HCT116 (cell line): Measurements from ENCODE around the gene IBSP. TPM values are rescaled to one million over a fixed set of nuclear protein-coding genes. Genes with fewer than 3 reads are reported as not detected.

ENCODE experiments used
- ATAC-seq: fragments of 200-7000 bp; cut with Tn5 transposase; 2 replicates; pipeline ENCODE4 v1.9.1; 2020; ENCODE audit warnings: mild to moderate bottlenecking, moderate library complexity
- BruUV-seq: library from RNA; stranded (reverse); fragments of 400-500 nt; replicated peaks from 2 replicates; lab custom pipeline; 2021; lab: Mats Ljungman, UMichigan
- CTCF ChIA-PET: fragments of 300-600 bp; sonication (Branson Sonifier 250); formaldehyde crosslinking; loops from one replicate; lab custom pipeline; 2021; ENCODE audit warnings: antibody characterized with exemption; lab: Charles Lee
- POLR2A ChIA-PET: fragments of 300-600, 350-600 bp; sonication (Branson Sonifier 250); formaldehyde crosslinking; loops from one replicate; lab custom pipeline; 2021; ENCODE audit warnings: antibody characterized with exemption; lab: Charles Lee
- RAD21 ChIA-PET, 2 experiments: fragments of 300-600 bp; sonication (Branson Sonifier 250); formaldehyde crosslinking; loops; one replicate each; lab custom pipeline; 2023; ENCODE audit warnings: low total read pairs in 2 of 2; ENCODE audit not compliant: uncharacterized antibody in 2 of 2, unreplicated experiment in 2 of 2, low non-redundant PET in 1 of 2; lab: Charles Lee
- DNase-seq: peaks from one replicate; pipeline ENCODE4 v3.0.0-alpha.2; 2010; ENCODE audit warnings: low read depth, low spot score
- H2AFZ ChIP-seq: fragments of 200-600 bp; shearing (Covaris generic), sonication (generic); 2 replicates; pipeline ENCODE4 v1.6.1; 2017; ENCODE audit warnings: low read depth, mixed run types, mixed read lengths, antibody characterized with exemption, low read length; ENCODE audit not compliant: poor library complexity, severe bottlenecking
- H3K27ac ChIP-seq: 2 replicates; pipeline ENCODE4 v1.5.1; 2012; ENCODE audit warnings: low read depth, low read length
- H3K27me3 ChIP-seq: fragments of 200-600 bp; sonication (generic); 2 replicates; pipeline ENCODE4 v1.6.1; 2016; ENCODE audit warnings: mixed run types, low read length, mixed read lengths; ENCODE audit not compliant: insufficient read depth
- H3K36me3 ChIP-seq, 2 experiments: fragments of 200-500 bp in 1 of 2; fragments of 200-600 bp in 1 of 2; sonication (Bioruptor generic) in 1 of 2; sonication (generic) in 1 of 2; 2 replicates each; pipeline versions ENCODE4 v1.5.1 to v1.6.1; 2014 to 2016; ENCODE audit warnings: low read length in 2 of 2, inconsistent platforms in 1 of 2, mixed read lengths in 1 of 2, mixed run types in 1 of 2; ENCODE audit not compliant: insufficient read depth in 2 of 2, control insufficient read depth in 1 of 2
- H3K4me1 ChIP-seq, 2 experiments: fragments of 200-600 bp in 1 of 2; sonication (generic) in 1 of 2; 2 replicates each; pipeline versions ENCODE4 v1.5.1 to v1.6.1; 2012 to 2017; ENCODE audit warnings: low read length in 2 of 2, inconsistent platforms in 1 of 2, mild to moderate bottlenecking in 1 of 2, mixed read lengths in 1 of 2, mixed run types in 1 of 2, moderate library complexity in 1 of 2; ENCODE audit not compliant: insufficient read depth in 2 of 2, control insufficient read depth in 1 of 2
- H3K4me2 ChIP-seq: fragments of 200-600 bp; sonication (generic); 2 replicates; pipeline ENCODE4 v1.6.1; 2017; ENCODE audit warnings: mixed run types, low read length, mixed read lengths
- H3K4me3 ChIP-seq, 2 experiments: fragments of 200-600 bp in 1 of 2; sonication (generic) in 1 of 2; replicated peaks in 1 of 2; 2 replicates each; pipeline ENCODE4 v1.5.1; 2011 to 2016; ENCODE audit warnings: low read length in 2 of 2, control low read depth in 1 of 2, low read depth in 1 of 2, mild to moderate bottlenecking in 1 of 2, mixed read lengths in 1 of 2, mixed run types in 1 of 2
- H3K79me2 ChIP-seq: fragments of 200-600 bp; sonication (generic); 2 replicates; pipeline ENCODE4 v1.6.1; 2017; ENCODE audit warnings: mild to moderate bottlenecking, mixed run types, low read length, moderate library complexity, mixed read lengths; ENCODE audit not compliant: insufficient read depth
- H3K9ac ChIP-seq: fragments of 200-600 bp; sonication (generic); 2 replicates; pipeline ENCODE4 v1.6.1; 2016; ENCODE audit warnings: low read length, mixed read lengths
- H3K9me2 ChIP-seq: fragments of 200-600 bp; sonication (generic), shearing (Covaris generic); 2 replicates; pipeline ENCODE4 v1.6.1; 2017; ENCODE audit warnings: mixed run types, mild to moderate bottlenecking, moderate library complexity; ENCODE audit not compliant: insufficient read depth
- H3K9me3 ChIP-seq, 2 experiments: fragments of 200-500 bp in 1 of 2; fragments of 200-600 bp in 1 of 2; sonication (Bioruptor generic) in 1 of 2; sonication (generic) in 1 of 2; 2 replicates each; pipeline ENCODE4 v1.6.1; 2014 to 2017; ENCODE audit warnings: low read length in 2 of 2, mixed read lengths in 2 of 2, inconsistent platforms in 1 of 2, low read depth in 1 of 2, mild to moderate bottlenecking in 1 of 2, mixed run types in 1 of 2, moderate library complexity in 1 of 2; ENCODE audit not compliant: control insufficient read depth in 1 of 2, insufficient read depth in 1 of 2
- H4K20me1 ChIP-seq: fragments of 200-600 bp; sonication (generic), shearing (Covaris generic); 2 replicates; pipeline ENCODE4 v1.6.1; 2017; ENCODE audit warnings: mixed run types, mild to moderate bottlenecking, moderate library complexity; ENCODE audit not compliant: insufficient read depth
- CEBPB ChIP-seq: IDR thresholded peaks from 2 replicates; pipeline ENCODE4 v1.6.1; 2012; ENCODE audit warnings: low read depth
- EGR1 ChIP-seq: IDR thresholded peaks from 2 replicates; pipeline ENCODE4 v1.6.1; 2012; ENCODE audit warnings: low read depth
- ELF1 ChIP-seq: IDR thresholded peaks from 2 replicates; pipeline ENCODE4 v1.6.1; 2012; ENCODE audit warnings: low read depth, borderline replicate concordance
- POLR2AphosphoS5 ChIP-seq: IDR thresholded peaks from 2 replicates; pipeline ENCODE4 v1.6.1; 2011; ENCODE audit warnings: mild to moderate bottlenecking, low read depth, low read length, moderate library complexity
- RAD21 ChIP-seq: IDR thresholded peaks from 2 replicates; pipeline ENCODE4 v1.6.1; 2012; ENCODE audit warnings: low read depth, mild to moderate bottlenecking
- SIN3A ChIP-seq: IDR thresholded peaks from 2 replicates; pipeline ENCODE4 v1.6.1; 2012; ENCODE audit warnings: low read depth
- YY1 ChIP-seq: IDR thresholded peaks from 2 replicates; pipeline ENCODE4 v1.6.1; 2011; ENCODE audit warnings: low read length, low read depth, moderate library complexity, mild to moderate bottlenecking; ENCODE audit not compliant: insufficient replicate concordance; ENCODE audit errors: extremely low read depth
- intact Hi-C: fragments of 100-400 bp; cut with micrococcal nuclease; formaldehyde crosslinking; loops from 2 replicates; pipeline ENCODE4 v1.10.0; 2022
- total RNA-seq: library from RNA; stranded (reverse); gene quantifications from one replicate; pipeline ENCODE4 v1.2.1, GENCODE V29; 2021; ENCODE audit not compliant: unreplicated experiment
- TF ChIP-seq, protein P1 (sequence below), 3 experiments: fragments of 200-600 bp in 1 of 3; sonication (generic) in 1 of 3; IDR thresholded peaks in 2 of 3; conservative IDR thresholded peaks in 1 of 3; 2 replicates each; pipeline ENCODE4 v1.5.1; 2012 to 2017; ENCODE audit warnings: low read depth in 2 of 3, low read length in 2 of 3, antibody characterized with exemption in 1 of 3, borderline replicate concordance in 1 of 3, control low read depth in 1 of 3, mild to moderate bottlenecking in 1 of 3, mixed read lengths in 1 of 3, mixed run types in 1 of 3, moderate library complexity in 1 of 3; ENCODE audit not compliant: insufficient read depth in 1 of 3
- TF ChIP-seq, protein P2 (sequence below): IDR thresholded peaks from 2 replicates; pipeline ENCODE4 v1.6.1; 2012

The IBSP gene
- total RNA-seq, 1 experiment from 2014 or later: not detected

DNA sequence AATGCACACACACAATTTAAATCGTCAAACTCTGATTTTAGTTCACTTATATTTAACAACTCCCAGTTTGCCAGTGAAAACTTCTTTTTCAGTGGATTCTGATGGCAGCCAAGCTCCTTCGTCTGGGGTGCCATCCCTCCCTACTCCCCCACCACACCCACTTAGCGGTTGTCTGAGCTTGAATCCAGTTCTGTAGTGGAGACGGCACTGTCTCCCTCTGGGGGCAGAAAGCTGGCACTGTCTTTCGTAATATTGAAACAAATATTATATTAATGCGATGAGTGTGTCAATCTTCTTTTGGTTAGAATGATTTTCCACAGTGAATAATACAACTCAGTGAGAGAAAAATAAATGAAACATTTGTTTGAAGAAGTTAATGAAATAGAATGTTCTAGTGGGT lies 38.9 kb downstream of the IBSP start:
- DNase-seq (no peak), ATAC-seq (peak; percentile 94)
- no peak overlapping the region for H3K4me3 ChIP-seq
- H3K9me3 ChIP-seq: no peaks in the 10 kb centered on the region
- H3K4me2 ChIP-seq: peak overlapping the region; percentile 30; the same call in 1 of the 2 replicates
- no peaks in the 10 kb centered on the region for H3K36me3 ChIP-seq
- intact Hi-C loops: loop anchor here (1.0 to 5.0 kb wide), 4 partner anchors 159 to 566 kb away; no protein-coding TSS in a partner anchor
- no peaks in the 10 kb centered on the region for H4K20me1 ChIP-seq
- peak overlapping the region; percentile 91 for H2AFZ ChIP-seq
- H3K27me3 ChIP-seq: no peaks in the 10 kb centered on the region
- H3K9ac ChIP-seq: no peak overlapping the region
- H3K4me1 ChIP-seq: 0 out of 4 replicates have a peak, but pooled peaks cover 0 to 2% of the 10 kb centered on the region in 2 experiments
- ChIA-PET RAD21 (interaction anchor here in 1 of 2 experiments (0.6 to 1.1 kb wide), 4 partner anchors 9 to 294 kb away, joined by 3 to 5 read pairs (median 4); no protein-coding TSS in a partner anchor), CTCF (interaction anchor here (0.8 to 3.4 kb wide), 19 partner anchors 9 to 569 kb away, joined by 3 to 60 read pairs (median 4); no protein-coding TSS in a partner anchor), POLR2A (no interaction called here)
- H3K27ac ChIP-seq: no peak overlapping the region
- no TSS peak for BruUV-seq
- TF ChIP-seq CEBPB: peak; percentile 58
- TF ChIP-seq RAD21: peak; percentile 73
- TF ChIP-seq EGR1: 0 out of 2 replicates have a peak, but pooled peaks have one; percentile 18
- TF ChIP-seq YY1: peak; percentile 42
- TF ChIP-seq SIN3A: no peak
- TF ChIP-seq, protein P1, sequence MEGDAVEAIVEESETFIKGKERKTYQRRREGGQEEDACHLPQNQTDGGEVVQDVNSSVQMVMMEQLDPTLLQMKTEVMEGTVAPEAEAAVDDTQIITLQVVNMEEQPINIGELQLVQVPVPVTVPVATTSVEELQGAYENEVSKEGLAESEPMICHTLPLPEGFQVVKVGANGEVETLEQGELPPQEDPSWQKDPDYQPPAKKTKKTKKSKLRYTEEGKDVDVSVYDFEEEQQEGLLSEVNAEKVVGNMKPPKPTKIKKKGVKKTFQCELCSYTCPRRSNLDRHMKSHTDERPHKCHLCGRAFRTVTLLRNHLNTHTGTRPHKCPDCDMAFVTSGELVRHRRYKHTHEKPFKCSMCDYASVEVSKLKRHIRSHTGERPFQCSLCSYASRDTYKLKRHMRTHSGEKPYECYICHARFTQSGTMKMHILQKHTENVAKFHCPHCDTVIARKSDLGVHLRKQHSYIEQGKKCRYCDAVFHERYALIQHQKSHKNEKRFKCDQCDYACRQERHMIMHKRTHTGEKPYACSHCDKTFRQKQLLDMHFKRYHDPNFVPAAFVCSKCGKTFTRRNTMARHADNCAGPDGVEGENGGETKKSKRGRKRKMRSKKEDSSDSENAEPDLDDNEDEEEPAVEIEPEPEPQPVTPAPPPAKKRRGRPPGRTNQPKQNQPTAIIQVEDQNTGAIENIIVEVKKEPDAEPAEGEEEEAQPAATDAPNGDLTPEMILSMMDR (IDR thresholded peaks at IDR 0.05 in 2 of 3, conservative IDR thresholded peaks at IDR 0.05 in 1 of 3; ENCODE audit: borderline replicate concordance in 1 of 3, insufficient read depth in 1 of 3, low read depth in 2 of 3, low read length in 2 of 3): peak; percentile 67 to 77 (median 74)
- TF ChIP-seq, protein P2, sequence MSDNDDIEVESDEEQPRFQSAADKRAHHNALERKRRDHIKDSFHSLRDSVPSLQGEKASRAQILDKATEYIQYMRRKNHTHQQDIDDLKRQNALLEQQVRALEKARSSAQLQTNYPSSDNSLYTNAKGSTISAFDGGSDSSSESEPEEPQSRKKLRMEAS: 0 out of 2 replicates have a peak, but pooled peaks have one; percentile 28
- no peak for TF ChIP-seq POLR2AphosphoS5
- no peak for TF ChIP-seq ELF1
- H3K9me2 ChIP-seq: no peaks in the 10 kb centered on the region
- no peaks in the 10 kb centered on the region for H3K79me2 ChIP-seq
